GM13976 (cell line): Measurements from ENCODE around the gene NAP1L1.
A peak's percentile ranks its signal among the peaks of the same experiment; 100 is the strongest.

Source experiments
- DNase-seq: peaks from one replicate; pipeline ENCODE4 v3.0.0; 2012; ENCODE audit warnings: low spot score
- in situ Hi-C: fragments of 300-500 bp; cut with MboI; formaldehyde crosslinking; loops from one replicate; pipeline ENCODE4 v1.12.0; 2022; ENCODE audit warnings: low sequenced_read_pairs, mixed read lengths, inconsistent platforms; ENCODE audit not compliant: unreplicated experiment
- TF ChIP-seq, protein P1 (sequence below): IDR thresholded peaks from 2 replicates; pipeline ENCODE4 v1.5.1; 2012; ENCODE audit warnings: borderline replicate concordance, mild to moderate bottlenecking; ENCODE audit not compliant: insufficient read depth; ENCODE audit errors: extremely low read depth, missing control alignments, control extremely low read depth

The NAP1L1 gene

GRCh38 chr12:76084863-76085519, 506 bp upstream of the NAP1L1 start:
- TF ChIP-seq, protein P1, sequence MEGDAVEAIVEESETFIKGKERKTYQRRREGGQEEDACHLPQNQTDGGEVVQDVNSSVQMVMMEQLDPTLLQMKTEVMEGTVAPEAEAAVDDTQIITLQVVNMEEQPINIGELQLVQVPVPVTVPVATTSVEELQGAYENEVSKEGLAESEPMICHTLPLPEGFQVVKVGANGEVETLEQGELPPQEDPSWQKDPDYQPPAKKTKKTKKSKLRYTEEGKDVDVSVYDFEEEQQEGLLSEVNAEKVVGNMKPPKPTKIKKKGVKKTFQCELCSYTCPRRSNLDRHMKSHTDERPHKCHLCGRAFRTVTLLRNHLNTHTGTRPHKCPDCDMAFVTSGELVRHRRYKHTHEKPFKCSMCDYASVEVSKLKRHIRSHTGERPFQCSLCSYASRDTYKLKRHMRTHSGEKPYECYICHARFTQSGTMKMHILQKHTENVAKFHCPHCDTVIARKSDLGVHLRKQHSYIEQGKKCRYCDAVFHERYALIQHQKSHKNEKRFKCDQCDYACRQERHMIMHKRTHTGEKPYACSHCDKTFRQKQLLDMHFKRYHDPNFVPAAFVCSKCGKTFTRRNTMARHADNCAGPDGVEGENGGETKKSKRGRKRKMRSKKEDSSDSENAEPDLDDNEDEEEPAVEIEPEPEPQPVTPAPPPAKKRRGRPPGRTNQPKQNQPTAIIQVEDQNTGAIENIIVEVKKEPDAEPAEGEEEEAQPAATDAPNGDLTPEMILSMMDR = peak; percentile 55
- in situ Hi-C loops = loop anchor here (25.0 kb wide), 2 partner anchors 252 to 702 kb away; partner anchors contain the start of gene BBS10
- no peak for DNase-seq

DNA sequence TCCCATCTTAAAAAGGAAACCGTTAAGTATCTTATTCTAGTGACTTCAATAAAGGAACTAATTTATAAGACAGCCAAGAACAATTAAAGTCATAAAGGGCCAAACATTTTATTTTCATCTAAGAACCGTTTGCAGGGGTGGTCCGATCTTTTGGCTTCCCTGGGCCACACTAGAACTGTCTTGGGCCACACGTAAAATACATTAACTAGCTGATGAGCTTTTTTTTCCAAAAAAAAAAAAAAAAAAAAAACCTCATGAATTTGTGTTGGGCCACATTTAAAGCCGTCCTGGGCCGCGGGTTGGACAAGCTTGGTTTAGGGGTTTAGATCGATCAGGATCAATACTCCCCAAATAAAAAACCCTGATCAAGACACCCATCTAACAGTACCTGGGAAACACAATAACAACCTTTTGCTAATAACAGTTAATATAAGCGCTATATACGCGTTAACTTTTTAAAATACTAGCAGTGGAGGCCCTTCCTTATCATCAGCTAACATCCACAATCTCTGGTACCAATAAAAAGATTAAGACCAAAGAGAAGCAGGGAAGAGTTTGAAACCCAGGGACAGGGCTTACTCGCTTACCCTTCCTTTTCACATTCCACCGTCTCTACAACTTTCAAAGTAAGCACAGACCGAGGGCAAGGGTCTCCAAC, 1.1 kb downstream of the NAP1L1 start:
- no peak for DNase-seq
- in situ Hi-C loops = loop anchor here (25.0 kb wide), 2 partner anchors 254 to 704 kb away; partner anchors contain the start of gene BBS10
- TF ChIP-seq, protein P1 = no peak

DNA sequence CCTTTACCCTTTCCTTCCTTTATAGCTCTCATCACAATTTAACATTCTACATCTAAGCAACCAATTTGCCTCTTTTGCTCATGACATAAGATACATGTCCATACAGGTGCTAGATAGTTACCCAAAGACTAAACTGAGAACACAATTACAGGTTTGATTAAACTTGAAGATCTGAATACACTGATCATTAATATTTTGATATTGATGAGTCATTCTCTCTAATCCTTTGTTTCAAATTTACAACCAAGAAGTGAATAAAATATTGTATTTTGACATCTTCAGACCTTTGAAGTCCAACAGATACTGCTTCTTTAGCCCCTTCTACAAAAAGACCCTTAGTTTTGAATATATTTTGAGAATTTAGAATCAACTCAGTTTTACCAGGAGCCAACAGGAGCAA, 2.6 kb downstream of the NAP1L1 start:
- in situ Hi-C loops = loop anchor here (25.0 kb wide), 2 partner anchors 255 to 705 kb away; partner anchors contain the start of gene BBS10
- no peak for DNase-seq
- TF ChIP-seq, protein P1 = no peak

- TF ChIP-seq, protein P1 = no peak
- DNase-seq = no peak
- in situ Hi-C loops = loop anchor here (25.0 kb wide), 2 partner anchors 256 to 706 kb away; partner anchors contain the start of gene BBS10
Measured at GRCh38 chr12:76080729-76081415, 3.6 kb downstream of the NAP1L1 start.

DNA sequence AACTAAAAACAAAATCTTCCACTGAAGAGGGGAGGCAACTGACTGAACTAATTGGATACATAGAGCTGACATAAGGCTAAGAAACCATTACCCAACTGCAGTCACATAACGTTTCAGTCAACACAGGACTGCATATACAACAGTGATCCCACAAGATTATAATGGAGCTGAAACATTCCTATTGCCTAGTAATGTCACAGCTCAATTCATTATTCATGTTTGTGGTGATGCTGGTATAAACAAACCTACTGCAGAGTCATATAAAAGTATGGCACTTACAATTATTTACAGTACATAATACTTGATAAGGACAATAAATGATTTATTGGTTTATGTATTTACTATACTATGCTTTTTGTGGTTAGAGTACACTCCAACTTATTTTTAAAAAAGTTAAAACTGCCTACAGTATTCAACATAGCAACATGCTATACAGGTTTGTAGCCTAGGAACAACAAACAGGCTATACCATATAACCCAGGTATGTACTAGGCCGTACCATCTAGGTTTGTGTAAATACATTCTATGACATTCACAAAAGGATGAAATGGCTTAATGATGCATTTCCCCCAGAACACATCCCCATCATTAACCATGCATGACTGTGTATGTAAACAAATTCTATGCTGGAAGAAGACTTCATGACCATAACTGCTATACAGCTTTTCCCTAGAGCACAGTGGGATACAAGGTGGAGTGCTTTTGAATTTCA, 4.3 kb downstream of the NAP1L1 start:
- in situ Hi-C loops = loop anchor here (25.0 kb wide), 2 partner anchors 257 to 707 kb away; partner anchors contain the start of gene BBS10
- TF ChIP-seq, protein P1 = no peak
- no peak for DNase-seq

DNA sequence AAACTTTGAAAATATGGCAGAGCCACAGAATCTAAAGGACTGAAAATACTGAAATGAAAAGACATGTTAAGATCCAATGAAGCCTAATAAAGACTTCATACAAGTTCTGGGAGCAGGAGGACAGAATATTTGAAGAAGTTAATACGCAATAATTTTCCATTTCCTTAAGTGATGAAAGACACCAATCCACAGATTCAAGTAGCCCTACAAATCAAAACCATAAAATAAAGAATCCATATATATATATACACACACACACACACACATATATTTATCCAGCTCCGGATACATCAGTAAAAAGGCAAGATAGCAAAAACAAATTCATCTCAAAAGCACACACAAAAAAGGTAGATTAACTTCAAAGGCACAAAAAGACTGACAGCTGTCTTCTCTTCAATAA, 5.7 kb downstream of the NAP1L1 start:
- DNase-seq = no peak
- TF ChIP-seq, protein P1 = no peak
- in situ Hi-C loops = loop anchor here (25.0 kb wide), 2 partner anchors 259 to 709 kb away; partner anchors contain the start of gene BBS10
